Mucosa of gallbladder (tissue), 1 donor: ENCODE data around the gene MGAT3. TPM values are rescaled to one million over a fixed set of nuclear protein-coding genes. Genes with fewer than 3 reads are reported as not detected.
A peak's percentile ranks its signal among the peaks of the same experiment; 100 is the strongest.
"Not testable (repeated sequence)": the region's sequence is repeated elsewhere in the genome, so short reads cannot be mapped to it uniquely, and the experiment has no call there.

ENCODE experiments used
- DNase-seq: peaks from one replicate; pipeline ENCODE4 v3.0.0-alpha.2; 2020; ENCODE audit warnings: low spot score
- total RNA-seq: library from RNA; stranded (reverse); gene quantifications from one replicate; pipeline ENCODE4 v1.2.1, GENCODE V29; 2021
- donor health status: DM: no; HTN: no; CAD: no.

The MGAT3 gene
- 104 TPM for total RNA-seq

- DNase-seq: no peak
These were observed at the start of gene MGAT3 for GRCh38 chr22:39456522-39457197. Gene MGAT3, plus strand, starts transcription at chr22:39457012. Its CDS starts 30,336 bp downstream, at chr22:39487348.

- no peak for DNase-seq
These were observed 48.6 kb upstream of the MGAT3 start for GRCh38 chr22:39408173-39408572.

- no peak for DNase-seq
These were observed 48.0 kb upstream of the MGAT3 start for GRCh38 chr22:39408807-39409206.

GRCh38 chr22:39409516-39410029 is 47.2 kb upstream of the MGAT3 start:
- DNase-seq: no peak

GRCh38 chr22:39410264-39410663 is 46.5 kb upstream of the MGAT3 start:
- DNase-seq: no peak

- not testable (repeated sequence) for DNase-seq
These were observed 44.9 kb upstream of the MGAT3 start for GRCh38 chr22:39411828-39412365.

GRCh38 chr22:39413204-39413603 is 43.6 kb upstream of the MGAT3 start:
- not testable (repeated sequence) for DNase-seq

GRCh38 chr22:39414377-39414776 is 42.4 kb upstream of the MGAT3 start:
- no peak for DNase-seq

GRCh38 chr22:39414886-39415285 is 41.9 kb upstream of the MGAT3 start:
- DNase-seq: no peak

- no peak for DNase-seq
These were observed 41.3 kb upstream of the MGAT3 start for GRCh38 chr22:39415506-39415905.

GRCh38 chr22:39416319-39416718 is 40.5 kb upstream of the MGAT3 start:
- DNase-seq: peak; percentile 83

GRCh38 chr22:39417641-39418040 is 39.2 kb upstream of the MGAT3 start:
- DNase-seq: no peak

- no peak for DNase-seq
These were observed 38.1 kb upstream of the MGAT3 start for GRCh38 chr22:39418696-39419095.

- DNase-seq: peak; percentile 65
These were observed 37.7 kb upstream of the MGAT3 start for GRCh38 chr22:39419096-39419495.

- DNase-seq: no peak
These were observed 36.9 kb upstream of the MGAT3 start for GRCh38 chr22:39419911-39420310.

- no peak for DNase-seq
These were observed 35.1 kb upstream of the MGAT3 start for GRCh38 chr22:39421691-39422090.

GRCh38 chr22:39422101-39422500 is 34.7 kb upstream of the MGAT3 start:
- DNase-seq: no peak

- DNase-seq: no peak
These were observed 34.1 kb upstream of the MGAT3 start for GRCh38 chr22:39422721-39423120.

- DNase-seq: no peak
These were observed 32.8 kb upstream of the MGAT3 start for GRCh38 chr22:39423976-39424375.

- DNase-seq: no peak
These were observed 30.3 kb upstream of the MGAT3 start for GRCh38 chr22:39426380-39427043.

GRCh38 chr22:39427751-39428596 is 28.8 kb upstream of the MGAT3 start:
- no peak for DNase-seq

- DNase-seq: no peak
These were observed 28.2 kb upstream of the MGAT3 start for GRCh38 chr22:39428597-39429071.
